Activated CD4-positive, alpha-beta T cell treated with anti-CD3 and anti-CD28 coated beads, Interleukin-2, Interleukin-6, amounts not matched to agents 100 ng/mL and 50 ng/mL, durations not matched to agents 16 hours and 8 hours (primary cell): ENCODE data around the gene SCNN1A.

Source experiments
- DNase-seq: peaks from one replicate; pipeline ENCODE4 v3.0.0-alpha.2; 2020

SCNN1A gene

DNA sequence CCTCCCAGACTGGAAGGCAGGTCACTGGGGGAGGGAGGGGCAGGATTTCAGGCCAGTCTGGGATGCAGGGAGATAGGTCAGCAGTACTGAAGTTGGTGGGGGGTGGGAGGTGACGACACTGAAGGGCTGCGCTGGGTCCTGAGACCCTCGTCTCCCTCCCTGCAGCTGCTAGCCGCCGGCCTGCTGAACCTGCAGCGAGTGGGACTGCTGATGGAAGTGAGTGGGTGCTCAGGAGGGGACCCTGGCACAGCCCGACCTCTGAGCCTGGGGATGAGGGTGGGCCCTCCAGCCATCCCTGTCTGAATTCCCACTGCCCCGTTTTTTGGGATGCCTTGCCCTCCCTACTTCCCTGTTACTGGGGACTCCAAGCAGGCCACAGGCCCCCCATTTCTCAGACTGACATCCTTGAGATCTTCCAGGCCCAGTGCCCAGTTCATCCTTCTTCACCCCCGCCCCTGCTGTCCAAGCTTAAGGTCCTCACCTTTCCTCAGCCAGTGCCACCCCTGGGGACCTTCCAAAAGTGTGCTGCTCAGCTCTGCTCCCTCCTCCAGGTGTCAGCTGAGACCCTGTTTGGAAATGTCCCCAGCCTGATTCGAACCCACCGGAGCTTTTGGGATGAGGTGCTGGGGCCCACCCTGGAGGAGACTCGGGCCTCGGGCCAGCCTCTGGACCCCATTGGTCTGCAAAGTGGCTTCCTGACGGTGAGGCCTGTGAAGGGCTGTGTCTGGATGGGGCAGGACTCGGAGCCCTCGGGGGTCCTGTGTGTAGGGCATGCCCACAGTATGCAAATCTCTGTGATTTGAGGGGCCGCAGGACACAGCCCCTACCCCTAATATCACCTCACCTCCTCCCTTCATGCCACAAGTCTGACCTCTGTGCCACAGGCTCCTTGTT lies 59.4 kb downstream of the SCNN1A start:
- DNase-seq = no peak

DNA sequence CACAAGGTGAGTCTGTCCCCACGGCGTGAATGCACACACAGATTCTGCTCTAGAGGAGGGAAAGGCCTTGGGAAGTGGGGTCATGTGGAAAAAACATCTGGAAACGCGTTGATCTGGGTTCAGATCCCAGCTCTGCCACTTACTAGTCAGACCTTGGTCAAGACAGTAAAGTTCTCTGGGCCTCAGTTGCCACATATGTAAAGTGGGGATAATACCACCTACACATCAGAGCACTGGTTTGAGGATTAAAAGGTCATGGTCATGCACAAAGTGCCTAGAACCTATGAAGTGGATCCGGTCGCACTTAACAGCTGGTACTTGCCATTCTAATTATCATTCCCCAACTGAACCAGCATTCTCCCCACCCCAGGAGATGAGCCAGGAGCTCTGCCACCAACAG lies 60.2 kb downstream of the SCNN1A start:
- no peak for DNase-seq

DNA sequence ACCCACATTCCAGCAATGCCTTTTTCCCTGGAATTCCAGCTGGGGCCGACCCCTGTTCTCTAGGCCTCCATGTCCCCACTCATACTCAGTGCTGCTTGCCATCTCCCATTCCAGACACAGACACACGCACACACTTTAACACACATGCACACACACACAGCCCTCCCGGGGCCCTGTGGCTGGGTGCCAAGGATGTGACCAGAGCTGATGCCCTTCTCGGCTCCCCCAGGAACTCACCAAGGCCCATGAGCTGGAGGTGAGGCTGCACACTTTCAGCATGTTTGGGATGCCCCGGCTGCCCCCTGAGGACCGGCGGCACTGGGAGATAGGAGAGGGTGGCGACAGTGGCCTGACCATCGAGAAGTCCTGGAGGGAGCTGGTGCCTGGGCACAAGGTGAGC lies 60.6 kb downstream of the SCNN1A start:
- no peak for DNase-seq

DNA sequence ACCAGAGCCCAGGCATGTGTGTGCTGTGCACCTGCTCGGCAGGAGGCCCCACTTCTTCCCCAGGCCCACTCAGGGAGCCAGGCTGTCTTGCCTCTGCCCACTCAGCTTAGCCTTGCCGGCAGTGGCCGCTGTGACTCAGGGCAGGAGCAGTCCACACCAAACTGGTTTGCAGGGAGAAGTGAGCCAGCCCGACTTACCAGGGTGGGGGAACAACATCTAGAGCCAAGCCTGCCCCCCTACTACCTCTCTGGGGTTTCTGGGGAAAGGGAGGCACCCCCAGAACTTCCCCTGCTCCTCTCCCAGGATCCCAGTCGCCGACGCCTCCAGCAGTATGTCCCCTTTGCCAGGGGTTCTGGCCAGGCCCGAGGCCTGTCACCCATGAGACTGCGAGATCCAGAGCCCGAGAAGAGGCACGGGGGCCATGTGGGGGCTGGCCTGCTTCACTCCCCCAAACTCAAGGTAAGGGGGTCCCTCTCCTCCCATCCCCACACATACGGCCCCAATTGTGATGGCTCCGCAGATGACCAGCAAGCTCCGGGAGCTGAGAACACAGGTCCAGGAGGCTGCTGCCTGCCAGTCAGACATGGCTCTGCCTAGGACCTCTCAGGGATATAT lies 61.9 kb downstream of the SCNN1A start:
- DNase-seq = no peak

DNA sequence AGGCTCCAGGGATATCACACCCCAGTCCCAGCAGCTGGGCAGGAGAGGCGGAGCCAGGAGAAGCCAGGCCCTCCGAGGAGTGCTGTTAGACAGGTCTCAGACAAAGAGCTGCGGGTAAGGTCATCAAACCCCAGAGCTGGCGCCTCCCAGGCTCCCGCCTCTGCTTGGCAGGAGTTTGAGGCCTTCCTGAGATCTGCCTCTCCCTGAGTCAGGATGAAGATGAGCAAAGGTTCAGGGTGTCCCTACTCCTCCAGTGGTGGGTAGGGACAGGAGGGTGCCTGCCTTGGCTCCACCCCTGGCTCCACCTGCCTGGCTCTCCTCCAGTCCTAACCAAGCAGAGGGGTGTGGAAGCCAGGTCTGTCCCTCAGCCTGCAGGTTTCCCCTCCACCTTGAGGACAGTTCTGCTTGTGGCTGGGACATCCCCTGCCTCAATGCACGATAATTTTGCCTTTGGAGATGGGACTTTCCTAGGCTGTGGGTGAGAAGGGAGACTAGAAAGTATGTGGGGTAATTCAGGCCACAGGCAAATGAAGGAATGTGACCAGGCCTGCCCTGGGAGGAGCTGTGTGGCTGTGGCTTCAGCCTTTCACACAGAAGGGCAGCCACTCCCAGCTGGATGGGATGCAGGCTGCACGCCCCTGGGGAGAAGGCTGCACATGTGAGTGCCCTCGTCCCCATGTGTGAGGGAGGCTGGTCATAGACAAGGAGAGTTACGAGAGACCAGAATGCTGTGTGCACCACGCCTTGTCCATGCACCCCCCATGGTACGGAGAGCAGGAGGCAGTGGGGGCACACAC lies 62.6 kb downstream of the SCNN1A start:
- peak; percentile 25 for DNase-seq

DNA sequence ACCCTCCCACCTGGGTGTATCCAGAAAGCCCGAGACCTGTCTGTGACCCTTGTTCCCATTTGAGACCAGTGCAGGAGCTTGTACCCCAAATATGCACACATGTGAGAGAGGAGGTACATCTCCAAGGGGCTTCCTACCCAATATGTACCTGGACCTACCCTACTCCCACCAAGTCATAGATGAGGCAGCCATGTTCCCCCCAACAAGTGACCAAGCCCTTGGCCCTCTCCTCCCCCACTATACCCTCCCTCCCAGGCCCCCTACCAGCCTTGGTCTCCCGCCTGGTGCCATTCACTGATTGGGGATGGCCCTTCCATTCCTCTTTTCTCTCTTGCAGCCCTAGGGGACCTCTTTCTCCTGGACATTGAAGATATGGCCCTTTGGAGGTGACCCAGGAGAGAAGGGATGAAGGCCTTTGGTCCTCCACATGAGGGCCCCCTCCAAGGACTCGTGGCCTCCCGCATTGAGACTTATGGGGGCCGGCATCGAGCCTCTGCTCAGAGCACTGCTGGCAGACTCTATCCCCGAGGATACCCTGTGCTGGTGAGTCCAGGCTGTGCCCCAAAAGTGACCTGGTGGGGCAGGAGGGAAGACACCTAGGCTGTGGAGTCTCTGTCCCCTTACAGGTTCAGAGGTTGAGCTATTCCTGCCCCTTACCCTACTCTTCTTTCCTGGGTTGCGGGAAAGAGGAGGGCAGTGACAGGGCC lies 63.4 kb downstream of the SCNN1A start:
- no peak for DNase-seq

DNA sequence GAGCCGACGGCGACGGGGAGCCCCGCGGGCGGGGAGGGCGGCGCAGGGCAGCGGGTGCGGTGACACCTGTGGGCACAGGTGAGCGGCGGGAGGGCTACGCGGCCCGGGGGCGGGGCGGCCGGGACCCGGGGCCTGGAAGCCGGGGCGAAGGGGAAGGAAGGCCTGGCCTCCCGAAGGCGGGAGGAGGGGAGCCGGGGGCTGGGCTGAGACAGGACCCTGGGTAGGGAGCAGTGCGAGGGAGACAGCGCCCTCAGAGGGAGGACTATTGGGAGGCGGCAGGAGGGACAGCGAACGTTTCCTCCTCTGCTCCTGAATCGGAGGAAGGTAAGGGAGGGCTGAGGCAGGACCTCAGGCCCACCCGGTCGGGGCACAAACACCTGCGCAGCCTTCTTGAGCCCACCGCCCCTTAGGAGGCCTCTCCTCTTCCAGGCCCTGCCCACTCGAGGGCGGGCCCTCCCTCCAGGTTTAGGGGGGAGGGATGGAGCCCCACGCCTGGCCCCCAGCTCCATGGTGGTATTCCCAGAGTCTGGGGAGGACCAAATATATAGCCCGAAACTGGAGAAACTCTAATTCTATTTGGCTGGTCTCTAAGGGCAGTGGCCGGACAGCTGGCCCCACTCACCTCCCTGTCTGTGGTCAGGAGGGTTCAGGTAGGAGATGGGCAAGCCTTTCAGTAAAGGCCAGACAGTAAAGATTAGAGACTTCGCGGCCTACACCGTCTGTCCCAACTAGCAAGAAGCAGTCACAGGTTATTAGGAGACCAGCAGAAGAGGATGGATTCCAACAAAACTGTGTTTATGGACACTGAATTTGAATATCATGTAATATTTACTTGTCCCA lies 64.4 kb downstream of the SCNN1A start:
- DNase-seq = no peak

DNA sequence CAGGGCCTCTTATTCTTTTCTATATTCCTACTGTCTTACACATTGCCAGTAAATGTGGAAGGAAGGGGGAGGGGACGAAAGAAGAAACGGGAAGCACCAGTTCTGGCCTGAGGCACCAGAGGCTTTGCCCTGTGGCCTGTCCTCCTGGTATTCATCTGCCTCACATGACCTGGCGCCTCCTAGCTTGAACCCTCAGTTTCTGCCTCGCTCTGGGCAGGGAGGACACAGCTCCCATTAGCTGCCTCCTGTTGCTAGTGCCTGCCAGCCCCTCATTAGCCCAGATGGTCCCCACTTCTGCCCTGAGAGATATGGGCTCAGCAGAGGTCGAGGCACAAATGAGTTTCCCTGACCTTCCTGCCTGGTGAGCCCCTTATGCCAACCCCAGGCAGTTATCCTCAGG lies 67.8 kb downstream of the SCNN1A start:
- no peak for DNase-seq

DNA sequence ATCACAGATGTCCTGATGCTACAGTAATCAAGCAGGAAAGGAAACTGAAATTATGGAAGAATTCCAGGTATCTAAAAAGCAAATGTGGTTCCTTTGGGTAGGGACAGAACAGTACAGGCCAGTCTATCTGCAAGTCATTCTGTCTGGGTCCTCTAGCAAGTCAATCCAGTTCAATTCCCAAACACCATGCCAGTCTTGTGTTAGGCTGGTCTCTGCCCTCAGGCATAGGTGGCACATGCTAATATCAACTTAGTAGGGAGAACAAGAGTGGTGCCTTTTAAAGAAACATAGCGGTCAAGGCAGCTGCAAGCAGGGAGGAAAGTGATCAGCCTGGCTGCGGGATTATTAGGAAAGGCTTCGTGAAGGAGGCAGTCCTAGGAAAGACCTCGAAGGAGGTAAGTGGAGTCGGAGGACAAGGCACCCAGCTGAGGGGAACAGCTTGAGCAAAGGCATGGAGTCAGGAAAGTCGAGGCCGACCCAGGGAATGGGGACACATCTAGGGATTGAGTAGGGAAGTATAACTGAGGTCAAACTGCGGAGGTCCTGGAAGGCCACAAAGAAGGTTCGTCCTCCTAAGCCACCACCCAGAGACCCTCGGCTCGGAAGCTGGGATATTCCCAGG lies 68.7 kb downstream of the SCNN1A start:
- DNase-seq = no peak

DNA sequence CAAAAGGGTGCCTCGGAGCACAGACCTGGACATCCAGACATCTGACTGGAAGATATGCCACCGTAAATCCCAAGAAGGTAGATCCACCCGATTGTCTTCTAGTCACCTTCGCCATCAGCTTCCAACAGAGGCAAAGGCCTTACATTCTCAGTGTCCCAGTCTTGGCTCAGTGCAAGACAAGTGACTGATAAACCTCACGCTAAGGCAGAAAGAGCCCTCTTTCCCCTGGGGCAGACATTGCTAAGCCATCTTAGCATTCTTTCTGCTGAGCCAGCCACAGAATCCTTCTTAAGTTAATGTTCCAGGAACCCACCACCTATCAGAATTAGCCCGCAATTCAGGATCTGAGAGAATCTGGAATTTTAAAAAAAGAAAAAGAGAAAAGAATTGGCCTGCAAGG lies 69.2 kb downstream of the SCNN1A start:
- DNase-seq = no peak

DNA sequence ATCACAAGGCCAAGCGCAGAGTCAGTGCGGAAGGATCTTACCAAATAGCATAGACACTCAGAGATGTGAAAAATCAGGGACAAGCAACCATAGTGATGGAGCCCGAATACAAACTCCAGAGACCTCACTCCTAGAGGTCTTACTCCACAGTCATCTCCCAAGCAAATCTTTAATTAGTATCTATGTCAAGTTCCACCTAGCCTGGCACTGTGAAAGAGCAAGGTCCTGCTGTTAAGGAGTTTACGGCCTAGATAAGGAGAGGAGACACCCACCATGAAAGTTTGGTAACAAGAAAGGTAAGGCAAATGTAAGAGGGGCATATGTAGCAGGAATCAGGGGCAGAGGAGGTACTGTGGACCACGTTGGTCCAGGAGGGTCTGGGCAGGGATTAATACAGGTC lies 72.3 kb downstream of the SCNN1A start:
- no peak for DNase-seq

DNA sequence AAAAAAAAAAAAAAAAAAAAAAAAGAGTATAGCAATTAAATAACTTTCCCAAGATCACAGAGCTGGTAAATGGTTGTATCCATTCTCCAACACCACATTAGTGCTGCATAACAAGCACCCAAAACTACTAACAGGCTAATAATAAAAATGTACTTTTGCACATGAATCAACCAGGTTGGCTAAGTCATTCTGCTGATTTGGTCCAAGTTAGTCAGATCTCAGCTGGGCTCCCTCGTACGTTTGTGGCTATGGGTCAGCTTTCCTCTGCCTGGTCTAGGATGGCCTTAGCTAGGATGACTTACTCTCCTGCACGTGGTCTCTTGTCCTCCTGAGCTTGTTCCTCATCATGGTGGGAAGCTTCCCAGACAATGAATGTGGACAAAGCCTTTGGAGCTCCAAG lies 72.7 kb downstream of the SCNN1A start:
- DNase-seq = no peak

DNA sequence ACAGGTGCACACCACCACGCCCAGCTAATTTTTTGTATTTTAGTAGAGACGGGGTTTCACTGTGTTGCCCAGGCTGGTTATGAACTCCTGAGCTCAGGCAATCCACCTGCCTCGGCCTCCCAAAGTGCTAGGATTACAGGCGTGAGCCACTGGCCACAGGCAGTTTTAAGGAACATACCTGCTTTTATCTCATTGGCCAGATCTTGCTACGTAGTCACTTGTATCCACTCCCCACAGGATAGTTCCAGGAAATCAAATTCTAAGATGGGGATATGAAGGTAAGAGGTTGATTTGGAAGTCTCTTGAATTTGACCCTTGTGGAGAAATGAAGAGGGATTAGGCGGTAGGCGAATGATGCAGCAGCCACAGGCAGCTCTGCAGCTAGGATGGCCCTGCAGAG lies 73.6 kb downstream of the SCNN1A start:
- DNase-seq = no peak

DNA sequence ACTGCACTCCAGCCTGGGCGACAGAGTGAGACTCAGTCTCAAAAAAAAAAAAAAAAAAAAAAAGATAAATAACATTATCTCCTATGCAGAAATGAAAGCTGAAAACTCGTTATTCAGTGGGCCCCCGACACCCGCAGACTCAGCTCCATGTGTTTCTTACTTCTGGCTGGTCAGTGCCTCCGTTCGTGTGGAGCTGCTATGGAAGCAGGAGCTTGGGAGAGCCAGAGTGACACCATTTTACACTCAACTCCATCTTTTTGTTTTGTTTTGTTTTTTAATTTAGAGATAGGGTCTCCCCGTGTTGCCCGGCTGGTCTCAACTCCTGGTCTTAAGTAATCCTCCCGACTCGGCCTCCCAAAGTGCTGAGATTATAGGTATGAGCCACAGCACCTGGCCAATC lies 78.2 kb downstream of the SCNN1A start:
- DNase-seq = no peak
